ENCODE results near the gene LITAF. TPM values are rescaled to one million over a fixed set of nuclear protein-coding genes. Genes with fewer than 3 reads are reported as not detected.

The LITAF gene
- total RNA-seq, 6 experiments from 2014 or later, result 114 to 143 (median 135) TPM

- no peaks in the 10 kb centered on the region for H3K36me3 Mint-ChIP-seq (ENCODE audit: low read depth)
- H3K4me1 Mint-ChIP-seq (ENCODE audit: low read depth), result peaks cover 43% of the 10 kb centered on the region
- no peak for TF ChIP-seq CTCF (IDR thresholded peaks at IDR 0.05)
- H3K27ac Mint-ChIP-seq, result peak overlapping the region; percentile 91
- no peaks in the 10 kb centered on the region for H3K27me3 Mint-ChIP-seq (ENCODE audit: insufficient read depth)
- DNase-seq, result no peak
- peak overlapping the region; percentile 61 for H3K4me3 Mint-ChIP-seq
- no peaks in the 10 kb centered on the region for H3K9me3 Mint-ChIP-seq
Observed at GRCh38 chr16:11633113-11633512, 46.4 kb upstream of the LITAF start.

- H3K4me1 Mint-ChIP-seq (ENCODE audit: low read depth), result peaks cover 49% of the 10 kb centered on the region
- H3K27ac Mint-ChIP-seq, result peak overlapping the region; percentile 91
- no peak for TF ChIP-seq CTCF (IDR thresholded peaks at IDR 0.05)
- peak; percentile 76 for DNase-seq
- no peaks in the 10 kb centered on the region for H3K27me3 Mint-ChIP-seq (ENCODE audit: insufficient read depth)
- no peaks in the 10 kb centered on the region for H3K36me3 Mint-ChIP-seq (ENCODE audit: low read depth)
- H3K4me3 Mint-ChIP-seq, result peak overlapping the region; percentile 61
- H3K9me3 Mint-ChIP-seq, result no peaks in the 10 kb centered on the region
Observed at GRCh38 chr16:11632455-11632939, 45.8 kb upstream of the LITAF start.

- Mint-ChIP-seq H3K36me3 (ENCODE audit: low read depth) (no peaks in the 10 kb centered on the region), H3K9me3 (no peaks in the 10 kb centered on the region), H3K27ac (0 out of 2 replicates have a peak overlapping the region, but pooled peaks have one; percentile 13), H3K27me3 (ENCODE audit: insufficient read depth) (no peaks in the 10 kb centered on the region), H3K4me1 (ENCODE audit: low read depth) (peaks cover 54% of the 10 kb centered on the region), H3K4me3 (no peak overlapping the region)
- TF ChIP-seq CTCF (IDR thresholded peaks at IDR 0.05), result no peak
- DNase-seq, result no peak
Observed at GRCh38 chr16:11631214-11631613, 44.5 kb upstream of the LITAF start.

GRCh38 chr16:11630768-11631056, 44.0 kb upstream of the LITAF start:
- Mint-ChIP-seq H3K4me1 (ENCODE audit: low read depth) (peaks cover 58% of the 10 kb centered on the region), H3K27ac (no peak overlapping the region)

GRCh38 chr16:11630046-11630767, 43.5 kb upstream of the LITAF start:
- no peak for TF ChIP-seq CTCF (IDR thresholded peaks at IDR 0.05)
- no peak overlapping the region for H3K4me3 Mint-ChIP-seq
- H3K27ac Mint-ChIP-seq, result no peak overlapping the region

More at GRCh38 chr16:11630768-11631056, 44.0 kb upstream of the LITAF start:
- Mint-ChIP-seq H3K36me3 (ENCODE audit: low read depth) (no peaks in the 10 kb centered on the region), H3K27me3 (ENCODE audit: insufficient read depth) (no peaks in the 10 kb centered on the region), H3K4me3 (no peak overlapping the region), H3K9me3 (no peaks in the 10 kb centered on the region)
- DNase-seq, result no peak
- TF ChIP-seq CTCF (IDR thresholded peaks at IDR 0.05), result no peak

More at GRCh38 chr16:11630046-11630767, 43.5 kb upstream of the LITAF start:
- DNase-seq, result no peak
- Mint-ChIP-seq H3K27me3 (ENCODE audit: insufficient read depth) (no peaks in the 10 kb centered on the region), H3K4me1 (ENCODE audit: low read depth) (peaks cover 63% of the 10 kb centered on the region), H3K36me3 (ENCODE audit: low read depth) (no peaks in the 10 kb centered on the region), H3K9me3 (no peaks in the 10 kb centered on the region)

Data from HFFc6 (cell line).